HUES48 (cell line): ENCODE data around the gene DUSP1.

Experiments used
- H3K27ac ChIP-seq: one replicate; pipeline ENCODE4 v1.7.0; 2013; ENCODE audit warnings: low read depth, low read length, inconsistent platforms
- H3K27me3 ChIP-seq: 2 replicates; pipeline ENCODE4 v1.6.1; 2013; ENCODE audit warnings: mild to moderate bottlenecking, low read length; ENCODE audit not compliant: control insufficient read depth, insufficient read depth
- H3K36me3 ChIP-seq: 2 replicates; pipeline ENCODE4 v1.6.1; 2013; ENCODE audit warnings: low read length; ENCODE audit not compliant: control insufficient read depth, insufficient read depth
- H3K4me1 ChIP-seq: 2 replicates; pipeline ENCODE4 v1.6.1; 2013; ENCODE audit warnings: mild to moderate bottlenecking, low read length; ENCODE audit not compliant: control insufficient read depth, insufficient read depth
- H3K4me3 ChIP-seq: 2 replicates; pipeline ENCODE4 v1.5.1; 2013; ENCODE audit warnings: mild to moderate bottlenecking, low read depth, low read length
- H3K9ac ChIP-seq: 2 replicates; pipeline ENCODE4 v1.6.1; 2013; ENCODE audit warnings: mild to moderate bottlenecking, low read depth, low read length, moderate library complexity
- H3K9me3 ChIP-seq: 2 replicates; pipeline ENCODE4 v1.6.1; 2013; ENCODE audit warnings: low read length; ENCODE audit not compliant: control insufficient read depth, insufficient read depth

Gene DUSP1

DNA sequence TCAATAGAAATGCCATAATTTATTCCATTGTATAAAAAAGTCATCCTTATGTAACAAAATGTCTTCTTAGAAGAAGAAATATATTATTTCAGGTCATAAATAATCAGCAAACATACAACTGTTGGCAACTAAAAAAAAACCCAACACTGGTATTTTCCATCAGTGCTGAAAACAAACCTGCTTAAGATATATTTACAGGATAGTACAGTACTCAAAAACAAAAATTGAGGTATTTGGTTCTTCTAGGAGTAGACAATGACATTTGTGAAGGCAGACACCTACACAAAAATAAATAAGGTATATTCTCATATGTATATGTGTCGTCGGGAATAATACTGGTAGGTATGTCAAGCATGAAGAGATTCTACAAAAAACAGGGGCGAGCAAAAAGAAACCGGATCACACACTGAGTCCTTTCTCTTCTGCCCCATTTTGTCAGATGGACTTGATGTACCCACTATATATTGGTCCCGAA, 2.9 kb downstream of the DUSP1 start:
- peaks cover 17% of the 10 kb centered on the region for H3K27me3 ChIP-seq
- no peak overlapping the region for H3K4me3 ChIP-seq
- H3K9me3 ChIP-seq, result no peaks in the 10 kb centered on the region
- H3K36me3 ChIP-seq, result peaks cover 19% of the 10 kb centered on the region
- no peak overlapping the region for H3K9ac ChIP-seq
- peaks cover 20% of the 10 kb centered on the region for H3K4me1 ChIP-seq
- no peak overlapping the region for H3K27ac ChIP-seq

- Histone ChIP-seq H3K4me1 (peaks cover 18% of the 10 kb centered on the region), H3K27me3 (peaks cover 9% of the 10 kb centered on the region; the same call in 1 of the 2 replicates), H3K36me3 (peaks cover 19% of the 10 kb centered on the region), H3K27ac (peak overlapping the region; percentile 90), H3K9me3 (no peaks in the 10 kb centered on the region), H3K9ac (no peak overlapping the region), H3K4me3 (no peak overlapping the region)
These were observed 4.5 kb downstream of the DUSP1 start for GRCh38 chr5:172766287-172767108.

- 0 out of 2 replicates have a peak overlapping the region, but pooled peaks have one; percentile 3 for H3K9ac ChIP-seq
- H3K27me3 ChIP-seq, result peaks cover 9% of the 10 kb centered on the region; the same call in 1 of the 2 replicates
- peak overlapping the region; percentile 57 for H3K4me3 ChIP-seq
- H3K4me1 ChIP-seq, result peaks cover 18% of the 10 kb centered on the region
- peak overlapping the region; percentile 90 for H3K27ac ChIP-seq
- no peaks in the 10 kb centered on the region for H3K9me3 ChIP-seq
- H3K36me3 ChIP-seq, result peaks cover 19% of the 10 kb centered on the region
These were observed 5.2 kb downstream of the DUSP1 start for GRCh38 chr5:172765766-172766286.

DNA sequence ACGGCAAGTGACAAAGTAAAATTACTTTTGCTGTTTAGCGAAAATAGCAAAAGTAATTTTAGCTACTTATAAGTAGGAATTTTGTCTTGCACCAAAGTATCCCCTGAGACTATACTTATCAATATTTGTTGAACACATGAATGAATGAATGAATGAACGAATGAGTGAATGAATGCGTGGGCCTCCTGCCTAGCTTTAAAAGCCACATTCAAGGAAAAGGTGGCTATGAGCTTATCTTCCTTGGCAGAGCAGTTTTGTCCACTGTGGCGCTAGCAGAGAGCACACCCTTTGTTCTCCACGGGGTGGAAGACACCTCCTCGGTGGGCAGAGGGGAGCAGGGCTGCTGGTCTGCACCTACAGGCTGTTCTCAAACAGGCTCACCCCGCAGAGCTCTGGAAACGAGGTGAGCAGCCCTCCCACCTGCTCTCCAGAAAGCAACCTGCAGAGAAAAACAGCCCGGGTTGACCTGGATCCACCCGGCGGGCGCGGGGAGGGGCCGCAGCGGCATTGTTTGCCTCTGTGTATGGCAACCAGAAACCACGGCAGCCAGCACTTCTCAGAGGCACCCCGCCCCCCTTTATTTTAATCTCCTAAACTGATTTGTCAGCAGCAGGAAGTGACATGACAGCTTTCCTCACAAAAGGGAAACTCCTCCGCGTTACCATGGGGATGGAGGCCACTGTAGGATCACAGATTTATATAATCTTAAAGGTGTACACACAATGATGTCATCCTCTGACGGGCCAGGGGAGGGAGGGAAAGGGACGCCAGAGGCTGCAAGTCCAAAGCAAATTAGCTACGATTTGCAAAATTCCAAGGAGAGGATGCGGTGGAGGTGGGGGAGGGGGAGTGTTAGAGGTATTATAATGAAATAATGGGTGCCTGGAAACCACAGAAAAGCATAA, 5.9 kb downstream of the DUSP1 start:
- Histone ChIP-seq H3K4me3 (peak overlapping the region; percentile 57), H3K9me3 (no peaks in the 10 kb centered on the region), H3K27me3 (peaks cover 6% of the 10 kb centered on the region; the same call in 1 of the 2 replicates), H3K36me3 (peaks cover 19% of the 10 kb centered on the region), H3K27ac (peak overlapping the region; percentile 90), H3K4me1 (peaks cover 18% of the 10 kb centered on the region), H3K9ac (peak overlapping the region; percentile 65)

DNA sequence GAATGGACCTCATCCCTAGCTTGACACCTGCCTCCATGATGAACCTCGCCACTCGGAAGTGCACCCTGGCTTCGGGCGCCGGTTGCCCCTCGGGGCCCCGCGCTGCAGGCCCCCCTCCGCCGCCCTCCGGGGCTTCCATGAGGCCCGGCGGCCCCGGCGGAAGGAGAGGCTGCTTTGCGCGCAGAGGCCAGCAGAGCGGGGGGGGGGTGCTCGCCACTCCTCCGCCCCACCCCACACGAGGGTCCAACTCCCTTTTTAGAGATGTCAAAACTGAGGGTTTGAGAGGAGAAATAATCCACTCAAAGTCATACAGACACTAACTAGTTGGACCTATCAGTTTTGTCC, 7.9 kb downstream of the DUSP1 start:
- Histone ChIP-seq H3K4me1 (peaks cover 13% of the 10 kb centered on the region), H3K9ac (no peak overlapping the region), H3K27ac (no peak overlapping the region), H3K9me3 (no peaks in the 10 kb centered on the region), H3K36me3 (peaks cover 5% of the 10 kb centered on the region), H3K27me3 (0 out of 2 replicates have a peak, but pooled peaks cover 5% of the 10 kb centered on the region), H3K4me3 (no peak overlapping the region)

DNA sequence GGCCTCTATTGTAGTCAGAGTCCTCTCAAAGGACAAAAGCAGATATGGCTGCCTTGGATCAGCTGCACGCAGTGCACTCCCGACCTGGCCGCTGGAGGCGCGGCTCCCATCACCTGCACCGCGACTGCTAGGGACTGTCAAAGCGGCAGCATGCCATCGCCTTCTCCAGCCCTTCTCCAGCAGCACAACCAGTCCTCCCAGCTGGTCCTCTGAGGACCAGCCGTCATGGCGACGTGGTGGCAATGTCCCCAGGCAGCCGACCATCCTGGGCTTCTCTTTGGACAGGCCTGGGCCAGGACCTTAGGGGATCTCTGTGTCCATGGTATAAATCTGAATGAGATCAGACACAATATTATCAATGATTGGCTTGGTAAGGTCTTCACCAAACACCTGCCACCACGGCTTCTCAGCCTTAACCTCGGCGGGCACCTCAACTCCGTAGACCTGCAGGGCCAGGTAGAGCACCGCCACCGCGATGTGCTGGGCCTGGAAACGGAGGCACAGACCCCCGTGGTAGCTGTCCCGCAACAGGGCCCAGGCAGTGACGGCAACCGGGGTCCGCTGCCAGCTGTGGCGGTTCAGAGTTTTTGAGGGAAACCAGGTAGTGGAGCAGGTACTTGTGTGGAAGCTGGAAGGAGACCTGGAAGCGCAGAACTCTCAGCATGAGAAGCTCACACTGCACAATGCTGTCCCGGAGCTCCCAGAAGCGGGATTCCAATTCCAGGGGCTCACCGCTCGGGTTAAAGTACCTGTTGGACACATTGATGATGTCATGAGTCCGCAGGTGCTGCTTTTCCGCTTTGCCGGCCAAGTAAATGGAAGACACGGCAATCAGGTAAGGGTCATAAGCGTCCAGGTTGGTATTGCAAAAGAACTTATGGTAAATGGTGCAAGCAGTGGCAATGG, 8.5 kb downstream of the DUSP1 start:
- Histone ChIP-seq H3K4me3 (no peak overlapping the region), H3K27me3 (peaks cover 5% of the 10 kb centered on the region; the same call in 1 of the 2 replicates), H3K9me3 (no peaks in the 10 kb centered on the region), H3K36me3 (no peaks in the 10 kb centered on the region), H3K9ac (no peak overlapping the region), H3K27ac (no peak overlapping the region), H3K4me1 (peaks cover 18% of the 10 kb centered on the region)

DNA sequence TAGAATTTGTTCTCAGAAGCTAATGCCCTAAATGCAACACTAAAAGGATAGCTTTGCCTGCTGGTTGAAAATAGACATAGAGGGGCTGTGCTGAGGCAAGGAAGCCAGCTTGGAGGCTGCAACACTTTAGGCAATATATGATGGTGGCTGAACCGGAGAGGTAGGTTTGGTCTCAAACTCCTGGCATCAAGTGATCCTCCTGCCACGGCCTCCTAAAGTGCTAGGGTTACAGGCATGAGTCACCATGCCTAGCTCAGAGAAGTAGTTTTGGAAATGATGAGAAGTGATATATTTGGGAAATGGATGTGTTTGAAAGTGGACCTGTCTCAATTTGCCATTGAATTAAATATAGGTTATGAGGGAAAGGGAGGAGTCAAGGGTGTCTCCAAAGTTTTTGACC, 10.0 kb downstream of the DUSP1 start:
- H3K27ac ChIP-seq, result no peak overlapping the region
- H3K27me3 ChIP-seq, result peaks cover 5% of the 10 kb centered on the region; the same call in 1 of the 2 replicates
- H3K4me1 ChIP-seq, result peaks cover 18% of the 10 kb centered on the region
- no peak overlapping the region for H3K4me3 ChIP-seq
- no peaks in the 10 kb centered on the region for H3K9me3 ChIP-seq
- H3K9ac ChIP-seq, result no peak overlapping the region
- no peaks in the 10 kb centered on the region for H3K36me3 ChIP-seq

GRCh38 chr5:172760136-172760535, 10.9 kb downstream of the DUSP1 start:
- Histone ChIP-seq H3K27ac (no peak overlapping the region), H3K27me3 (peaks cover 5% of the 10 kb centered on the region; the same call in 1 of the 2 replicates), H3K4me3 (no peak overlapping the region), H3K36me3 (no peaks in the 10 kb centered on the region), H3K4me1 (peaks cover 13% of the 10 kb centered on the region), H3K9me3 (no peaks in the 10 kb centered on the region), H3K9ac (no peak overlapping the region)

DNA sequence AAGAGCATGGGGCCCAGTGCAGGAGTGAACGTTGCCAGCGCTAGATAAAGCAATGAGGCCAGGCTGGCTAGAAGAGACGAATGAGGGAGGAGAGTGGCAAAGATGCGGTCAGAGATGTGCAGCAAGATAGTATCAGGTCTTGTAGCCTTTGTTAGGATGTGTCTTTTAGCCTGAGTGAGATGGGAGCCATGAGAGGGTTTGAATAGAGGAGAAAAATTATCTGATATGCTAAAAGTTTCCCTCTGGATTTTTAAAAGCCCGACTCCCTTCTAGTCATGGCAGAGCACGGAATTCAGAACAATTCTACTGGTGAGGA, 12.2 kb downstream of the DUSP1 start:
- no peak overlapping the region for H3K4me3 ChIP-seq
- H3K36me3 ChIP-seq, result no peaks in the 10 kb centered on the region
- no peaks in the 10 kb centered on the region for H3K9me3 ChIP-seq
- H3K9ac ChIP-seq, result no peak overlapping the region
- H3K4me1 ChIP-seq, result peaks cover 7% of the 10 kb centered on the region; the same call in 1 of the 2 replicates
- no peak overlapping the region for H3K27ac ChIP-seq
- H3K27me3 ChIP-seq, result peaks cover 5% of the 10 kb centered on the region; the same call in 1 of the 2 replicates
